Brain microvascular endothelial cell (primary cell): ENCODE results near the gene NCL.

Experiments used
- DNase-seq: peaks from one replicate; pipeline ENCODE4 v3.0.0-alpha.2; 2020
- H3K27ac ChIP-seq: fragments of 250-450 bp; sonication (Bioruptor Pico); 2 replicates; pipeline ENCODE4 v1.5.1; 2020; ENCODE audit warnings: mild to moderate bottlenecking, moderate library complexity
- H3K27me3 ChIP-seq: fragments of 250-450 bp; sonication (Bioruptor Pico); replicated peaks from 2 replicates; pipeline ENCODE4 v1.5.1; 2020; ENCODE audit warnings: mild to moderate bottlenecking
- H3K36me3 ChIP-seq: fragments of 250-450 bp; sonication (Bioruptor Pico); replicated peaks from 2 replicates; pipeline ENCODE4 v1.5.1; 2020; ENCODE audit warnings: mild to moderate bottlenecking
- H3K4me3 ChIP-seq: 2 replicates; pipeline ENCODE4 v1.5.1; 2011; ENCODE audit warnings: low read depth, mild to moderate bottlenecking, control low read depth, low read length, moderate library complexity
- in situ Hi-C: cut with HindIII; loops from 2 replicates; pipeline ENCODE4 v1.10.0; 2017; ENCODE audit warnings: low sequenced_read_pairs, low pct_ligation_motif_present
- TF ChIP-seq, protein P1 (sequence below): IDR thresholded peaks from 2 replicates; pipeline ENCODE4 v1.5.1; 2011; ENCODE audit warnings: low read depth, mild to moderate bottlenecking, moderate library complexity, low read length, control low read depth, inconsistent platforms; ENCODE audit errors: missing control alignments

Gene NCL

GRCh38 chr2:231475965-231476364 lies 11.7 kb upstream of the NCL start:
- TF ChIP-seq, protein P1, sequence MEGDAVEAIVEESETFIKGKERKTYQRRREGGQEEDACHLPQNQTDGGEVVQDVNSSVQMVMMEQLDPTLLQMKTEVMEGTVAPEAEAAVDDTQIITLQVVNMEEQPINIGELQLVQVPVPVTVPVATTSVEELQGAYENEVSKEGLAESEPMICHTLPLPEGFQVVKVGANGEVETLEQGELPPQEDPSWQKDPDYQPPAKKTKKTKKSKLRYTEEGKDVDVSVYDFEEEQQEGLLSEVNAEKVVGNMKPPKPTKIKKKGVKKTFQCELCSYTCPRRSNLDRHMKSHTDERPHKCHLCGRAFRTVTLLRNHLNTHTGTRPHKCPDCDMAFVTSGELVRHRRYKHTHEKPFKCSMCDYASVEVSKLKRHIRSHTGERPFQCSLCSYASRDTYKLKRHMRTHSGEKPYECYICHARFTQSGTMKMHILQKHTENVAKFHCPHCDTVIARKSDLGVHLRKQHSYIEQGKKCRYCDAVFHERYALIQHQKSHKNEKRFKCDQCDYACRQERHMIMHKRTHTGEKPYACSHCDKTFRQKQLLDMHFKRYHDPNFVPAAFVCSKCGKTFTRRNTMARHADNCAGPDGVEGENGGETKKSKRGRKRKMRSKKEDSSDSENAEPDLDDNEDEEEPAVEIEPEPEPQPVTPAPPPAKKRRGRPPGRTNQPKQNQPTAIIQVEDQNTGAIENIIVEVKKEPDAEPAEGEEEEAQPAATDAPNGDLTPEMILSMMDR, result no peak
- H3K27me3 ChIP-seq, result no peaks in the 10 kb centered on the region
- in situ Hi-C loops, result no loop called here
- no peak for DNase-seq
- H3K36me3 ChIP-seq, result no peaks in the 10 kb centered on the region
- no peak overlapping the region for H3K4me3 ChIP-seq
- no peak overlapping the region for H3K27ac ChIP-seq

DNA sequence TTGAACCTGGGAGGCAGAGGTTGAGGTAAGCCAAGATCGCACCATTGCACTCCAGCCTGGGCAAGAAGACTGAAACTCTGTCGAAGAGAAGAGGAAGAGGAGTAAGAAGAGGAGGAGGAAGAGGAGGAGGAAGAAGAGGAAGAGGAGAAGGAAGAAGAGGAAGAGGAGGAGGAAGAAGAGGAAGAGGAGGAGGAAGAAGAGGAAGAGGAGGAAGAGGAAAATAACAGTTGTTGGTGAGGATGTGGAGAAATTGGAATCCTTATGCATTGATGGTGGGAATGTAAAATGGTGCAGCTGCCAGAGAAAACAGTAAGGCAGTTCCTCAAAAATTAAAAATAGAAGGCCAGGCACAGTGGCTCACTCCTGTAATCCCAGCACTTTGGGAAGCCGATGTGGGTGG lies 8.5 kb upstream of the NCL start:
- in situ Hi-C loops, result no loop called here
- Histone ChIP-seq H3K4me3 (no peak overlapping the region), H3K27ac (no peak overlapping the region), H3K27me3 (no peaks in the 10 kb centered on the region), H3K36me3 (no peaks in the 10 kb centered on the region)
- DNase-seq, result no peak
- TF ChIP-seq, protein P1, result no peak

- Histone ChIP-seq H3K27ac (no peak overlapping the region), H3K36me3 (no peaks in the 10 kb centered on the region), H3K4me3 (no peak overlapping the region), H3K27me3 (no peaks in the 10 kb centered on the region)
- no peak for DNase-seq
- TF ChIP-seq, protein P1, result no peak
- in situ Hi-C loops, result no loop called here
These were observed 6.1 kb upstream of the NCL start for GRCh38 chr2:231470246-231470900.

DNA sequence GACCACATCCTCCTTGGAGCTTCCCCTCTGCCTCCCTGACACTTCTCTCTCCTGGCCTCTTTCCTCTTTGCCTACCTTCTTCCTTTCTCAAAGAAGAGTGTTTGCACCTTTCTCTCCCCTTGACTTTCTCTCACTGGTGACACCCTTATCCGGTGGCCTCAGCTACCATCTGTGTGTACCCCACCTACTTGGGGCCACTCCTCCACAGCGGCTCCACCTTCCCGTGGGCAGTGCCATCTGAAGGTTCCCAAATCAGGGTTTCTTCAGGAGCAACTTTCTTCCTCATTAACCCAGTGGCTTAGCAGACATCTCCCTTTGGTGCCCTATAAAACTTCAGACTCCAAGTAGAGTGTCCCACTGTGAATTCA lies 5.3 kb upstream of the NCL start:
- Histone ChIP-seq H3K27me3 (no peaks in the 10 kb centered on the region), H3K36me3 (no peaks in the 10 kb centered on the region), H3K27ac (no peak overlapping the region), H3K4me3 (no peak overlapping the region)
- in situ Hi-C loops, result no loop called here
- TF ChIP-seq, protein P1, result no peak
- DNase-seq, result no peak

GRCh38 chr2:231467613-231468530 lies 3.6 kb upstream of the NCL start:
- H3K27ac ChIP-seq, result no peak overlapping the region
- DNase-seq, result no peak
- no peak overlapping the region for H3K4me3 ChIP-seq
- TF ChIP-seq, protein P1, result no peak
- peaks cover 9% of the 10 kb centered on the region for H3K36me3 ChIP-seq
- H3K27me3 ChIP-seq, result no peaks in the 10 kb centered on the region
- in situ Hi-C loops, result no loop called here
